GM18519 (cell line): Measurements from ENCODE around the gene KANK2.
"Not testable (repeated sequence)": the region's sequence is repeated elsewhere in the genome, so short reads cannot be mapped to it uniquely, and the experiment has no call there.

Experiments used
- ATAC-seq: cut with Tn5 transposase; IDR thresholded peaks from one replicate; pipeline ENCODE4 v1.9.1; 2021; ENCODE audit warnings: mild to moderate bottlenecking, moderate library complexity; ENCODE audit not compliant: unreplicated experiment, low FRiP score

KANK2 gene

DNA sequence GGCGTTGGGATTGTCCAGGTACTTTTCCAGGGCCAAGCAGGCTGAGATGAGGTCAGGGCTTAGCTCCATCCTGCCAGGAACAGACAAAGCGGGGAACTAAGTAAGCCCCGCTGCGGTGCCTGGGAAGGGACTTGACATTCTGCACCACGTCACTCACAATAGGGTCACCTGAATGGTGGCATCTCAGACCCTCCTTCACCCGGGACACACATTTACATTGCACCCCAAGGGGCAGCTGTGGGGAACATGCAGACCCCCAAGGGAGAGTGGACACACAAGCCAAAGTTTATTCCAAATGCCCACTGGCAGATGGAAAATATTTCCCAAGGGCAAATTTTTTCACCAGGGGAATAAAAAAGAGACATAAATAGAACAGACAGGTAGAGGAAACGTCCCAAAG is 21.4 kb downstream of the KANK2 start:
- no peak for ATAC-seq

- ATAC-seq, result no peak
Observed at GRCh38 chr19:11174336-11174735, 23.0 kb downstream of the KANK2 start.

- no peak for ATAC-seq
Observed at GRCh38 chr19:11173516-11174155, 23.7 kb downstream of the KANK2 start.

GRCh38 chr19:11172576-11172975 is 24.8 kb downstream of the KANK2 start:
- no peak for ATAC-seq

- no peak for ATAC-seq
Observed at GRCh38 chr19:11171144-11171543, 26.2 kb downstream of the KANK2 start.

DNA sequence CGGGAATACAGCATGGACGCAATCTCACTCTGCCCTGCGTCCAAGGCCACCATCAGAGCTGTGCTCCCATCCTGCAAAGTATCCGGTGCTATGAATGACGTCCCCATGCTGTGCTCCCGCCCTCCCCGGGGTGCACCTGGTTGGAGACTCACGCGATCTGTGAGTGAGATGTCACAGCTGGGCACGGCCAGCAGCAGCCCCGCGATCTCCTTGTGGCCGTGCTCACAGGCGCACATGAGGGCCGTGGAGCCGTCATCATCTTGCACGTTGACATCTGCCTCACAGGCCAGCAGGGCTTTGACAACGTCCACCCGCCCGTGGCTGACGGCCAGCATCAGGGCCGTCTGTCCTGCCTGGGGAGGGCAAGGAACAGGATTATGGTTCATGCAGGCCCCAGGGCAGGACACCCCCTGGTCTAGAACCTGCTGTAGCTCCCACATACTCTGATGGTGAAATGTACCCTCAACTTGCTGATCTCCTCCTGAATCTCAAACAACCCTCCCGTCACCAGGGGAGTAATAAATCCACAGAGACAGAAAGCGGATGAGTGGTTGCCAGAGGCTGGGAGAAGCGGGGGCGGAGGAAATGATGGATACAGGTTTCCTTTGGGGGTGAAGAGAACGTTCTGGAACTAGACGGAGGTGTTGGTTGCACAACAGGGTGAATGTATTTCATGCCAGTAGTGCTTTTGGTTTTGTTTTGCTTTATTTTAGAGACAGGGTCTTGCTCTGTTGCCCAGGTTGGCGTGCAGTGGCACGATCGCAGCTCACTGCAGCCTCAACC is 27.3 kb downstream of the KANK2 start:
- no peak for ATAC-seq

DNA sequence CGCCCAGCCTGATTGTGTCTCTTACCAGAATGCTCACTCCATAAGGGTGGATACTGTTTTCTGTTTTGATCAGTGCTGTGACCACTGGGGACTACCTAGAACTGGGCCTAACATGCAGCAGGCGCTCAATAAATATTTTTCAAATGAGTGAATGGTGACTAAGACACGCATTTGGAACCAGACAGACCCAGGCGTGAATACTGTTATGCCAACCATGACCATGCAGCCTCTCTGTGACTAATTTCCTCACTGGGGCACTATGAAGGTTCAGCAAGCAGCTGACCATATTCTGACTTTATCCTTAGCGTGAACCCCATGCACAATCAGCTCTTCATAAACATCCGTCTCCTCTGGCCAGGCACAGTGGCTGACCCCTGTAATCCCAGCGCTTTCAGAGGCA is 28.8 kb downstream of the KANK2 start:
- ATAC-seq, result no peak

- no peak for ATAC-seq
Observed at GRCh38 chr19:11166281-11167142, 30.8 kb downstream of the KANK2 start.

DNA sequence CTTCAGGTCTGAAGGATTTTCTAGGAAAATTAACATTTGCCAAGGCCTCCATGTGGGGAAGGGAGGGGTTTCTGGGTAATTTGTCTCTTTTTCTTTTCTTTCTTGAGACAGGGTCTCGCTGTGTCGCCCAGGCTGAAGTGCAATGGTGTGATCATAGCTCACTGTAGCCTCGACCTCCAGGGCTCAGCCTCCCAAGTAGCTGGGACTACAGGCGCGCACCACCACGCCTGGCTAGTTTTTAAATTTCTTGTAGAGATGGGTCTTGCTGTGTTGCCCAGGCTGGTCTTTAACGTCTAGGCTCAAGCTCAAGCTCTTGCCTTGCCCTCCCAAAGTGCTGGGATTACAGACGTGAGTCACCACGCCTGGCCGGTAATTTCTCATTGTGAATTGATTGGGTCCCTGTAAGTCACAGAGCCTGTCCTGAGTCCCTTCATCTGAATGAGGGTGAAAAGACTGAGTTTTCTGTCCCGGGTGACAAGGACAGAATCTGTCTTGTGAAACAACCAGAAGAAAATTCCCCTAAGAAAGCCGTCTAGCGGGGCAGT is 31.8 kb downstream of the KANK2 start:
- no peak for ATAC-seq

- ATAC-seq, result no peak
Observed at GRCh38 chr19:11164879-11165406, 32.4 kb downstream of the KANK2 start.

DNA sequence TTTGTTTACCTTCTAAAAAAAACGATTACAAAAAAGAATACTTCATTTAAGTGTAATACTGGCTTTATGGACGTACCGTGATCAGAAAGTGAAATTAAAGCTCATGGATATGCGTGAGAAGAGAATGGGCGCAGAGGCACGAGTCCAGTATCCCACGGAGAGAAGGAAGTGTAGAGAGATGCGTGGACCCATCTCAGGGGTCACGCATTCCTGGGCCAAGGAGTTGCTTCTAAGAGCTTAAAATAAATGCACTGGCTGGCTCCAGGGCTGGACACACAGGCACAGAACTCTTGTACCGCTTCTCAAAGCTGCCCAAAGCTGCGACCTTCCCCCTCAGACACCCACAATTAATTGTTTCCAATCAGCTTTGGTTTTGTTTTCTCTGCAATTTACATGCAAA is 33.0 kb downstream of the KANK2 start:
- no peak for ATAC-seq

DNA sequence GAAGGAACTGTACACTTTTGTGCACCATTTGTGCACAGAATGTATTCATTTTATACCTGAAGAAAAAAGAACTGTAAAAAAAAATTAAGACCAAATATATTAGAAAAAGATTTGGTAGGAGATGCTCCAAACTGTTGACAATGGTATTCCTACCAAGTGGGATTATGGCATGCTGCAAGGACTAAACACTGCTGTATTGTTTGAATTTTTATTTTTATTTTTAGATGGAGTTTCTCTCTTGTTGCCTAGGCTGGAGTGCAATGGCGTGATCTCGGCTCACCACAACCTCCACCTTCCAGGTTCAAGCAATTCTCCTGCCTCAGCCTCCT is 36.9 kb downstream of the KANK2 start:
- ATAC-seq, result not testable (repeated sequence)

DNA sequence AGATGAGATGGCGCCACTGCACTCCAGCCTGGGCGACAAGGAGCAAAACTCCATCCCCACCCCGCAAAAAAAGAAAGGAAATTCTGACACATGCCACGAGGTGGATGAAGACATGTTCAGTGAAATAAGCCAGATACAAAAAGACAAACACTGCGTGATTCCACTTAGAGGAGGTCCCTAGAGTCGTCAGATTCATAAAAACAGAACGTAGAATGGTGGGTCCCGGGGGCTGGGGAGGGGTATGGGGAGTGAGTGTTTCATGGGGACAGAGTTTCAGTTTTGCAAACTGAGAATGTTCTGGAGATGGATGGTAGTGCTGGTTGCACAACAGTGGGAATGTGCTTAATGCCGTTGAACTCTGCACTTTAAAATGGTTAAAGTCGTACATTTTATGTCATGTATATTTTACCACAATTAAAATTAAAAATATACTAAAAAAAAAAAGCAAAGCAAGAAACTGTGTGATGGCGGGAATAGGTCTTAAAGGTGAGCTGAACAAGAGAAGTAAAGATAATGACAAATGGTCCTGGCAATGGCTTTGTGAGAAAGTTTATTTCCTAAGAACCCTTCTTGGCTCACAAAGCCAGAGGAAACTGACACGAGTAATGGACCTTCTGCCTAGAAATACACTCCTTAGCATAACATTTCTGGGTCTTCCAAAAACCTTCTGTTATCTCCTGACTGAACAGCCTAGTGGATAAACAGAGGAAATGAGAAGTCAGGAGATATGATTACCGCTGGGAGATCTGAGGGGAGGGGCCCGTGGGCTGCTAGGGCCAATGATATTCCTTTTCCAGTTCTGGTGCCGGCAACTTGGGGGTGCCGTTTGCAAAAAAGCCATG is 37.5 kb downstream of the KANK2 start:
- ATAC-seq, result no peak

DNA sequence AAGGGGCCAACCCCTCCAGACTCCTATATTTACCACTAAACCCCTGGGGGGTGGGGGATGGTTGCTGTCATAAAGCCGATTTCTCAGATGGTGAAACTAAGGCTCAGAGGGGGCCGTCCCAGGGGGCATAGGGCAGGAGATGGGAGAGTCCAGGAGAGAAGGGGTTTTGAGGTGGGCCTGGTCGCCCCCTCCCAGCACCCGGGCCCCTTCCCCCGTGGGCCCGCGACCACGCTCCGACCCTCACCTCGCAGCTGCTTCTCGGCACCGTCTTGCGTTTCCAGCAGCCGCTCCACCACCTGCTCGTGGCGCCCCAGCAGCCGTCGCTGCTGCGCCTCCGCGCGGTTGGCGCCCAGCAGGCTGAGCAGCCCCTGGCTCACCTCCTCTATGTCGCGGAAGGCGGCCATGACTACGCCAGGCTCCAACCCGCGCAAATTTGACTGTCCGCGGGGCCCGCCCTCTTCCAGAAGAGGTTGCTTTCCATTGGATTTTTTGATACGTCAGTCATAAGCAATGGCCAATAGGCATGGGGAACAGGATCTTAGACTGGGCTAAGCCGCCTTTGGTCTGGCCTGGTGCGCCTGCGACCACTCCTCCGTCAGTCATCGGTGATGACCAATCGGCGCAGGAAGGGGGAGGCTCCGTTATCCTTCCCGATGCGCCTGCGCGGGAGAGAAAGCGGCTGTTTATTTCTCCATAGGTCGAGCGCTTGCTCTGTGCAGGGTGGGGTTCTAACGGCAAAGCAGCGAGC is 41.8 kb downstream of the KANK2 start, which contains the start of gene SPC24:
SPC24 (minus strand) TSS at position 410 of the 748 bp plus-strand sequence; CDS start at position 404, 6 bp downstream.
- peak; percentile 92 for ATAC-seq

DNA sequence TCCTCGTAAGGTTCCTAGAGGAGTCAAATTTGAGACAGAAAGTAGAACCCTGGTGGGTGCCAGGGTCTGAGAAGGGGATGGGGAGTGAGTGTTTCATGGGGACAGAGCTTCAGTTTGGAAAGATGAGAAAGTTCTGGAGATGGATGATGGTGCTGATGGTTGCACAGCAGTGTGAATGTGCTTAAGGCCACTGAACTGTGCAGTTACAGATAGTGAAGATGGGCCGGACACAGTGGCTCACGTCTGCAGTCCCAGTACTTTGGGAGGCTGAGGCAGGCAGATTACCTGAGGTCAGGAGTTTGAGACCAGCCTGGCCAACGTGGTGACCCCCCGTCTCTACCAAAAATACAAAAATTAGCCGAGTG is 42.7 kb downstream of the KANK2 start:
- no peak for ATAC-seq

DNA sequence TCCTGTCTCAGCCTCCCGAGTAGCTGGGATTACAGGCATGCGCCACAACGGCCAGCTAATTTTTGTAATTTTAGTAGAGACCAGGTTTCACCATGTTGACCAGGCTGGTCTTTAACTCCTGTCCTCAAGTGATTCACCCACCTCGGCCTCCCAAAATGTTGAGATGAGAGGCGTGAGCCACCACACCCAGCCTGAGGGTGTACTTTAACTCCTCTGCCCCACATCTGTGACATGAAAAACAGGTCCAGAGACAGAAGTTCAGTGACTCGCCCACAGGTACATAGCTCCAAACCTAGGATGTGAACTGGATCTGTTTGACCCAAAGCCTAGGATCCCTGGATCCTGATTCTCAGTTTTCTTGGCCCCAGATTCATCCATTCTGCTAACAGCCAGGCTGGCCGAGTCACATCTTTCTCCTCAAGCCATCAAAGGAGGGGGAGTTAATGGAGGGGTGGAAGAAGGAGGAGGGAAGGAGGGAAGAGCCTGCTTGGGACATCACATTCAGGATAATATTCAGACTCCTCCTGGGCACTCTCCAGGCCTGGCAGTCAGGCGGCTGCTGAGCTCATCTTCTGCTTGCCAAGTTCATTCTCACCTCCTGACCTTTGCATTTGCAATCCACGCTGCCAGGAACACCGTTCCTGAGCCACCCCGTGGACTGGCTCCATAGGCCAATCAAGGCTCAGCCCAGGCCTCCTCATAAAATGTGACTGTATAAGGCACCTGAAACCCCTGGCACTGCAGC is 44.9 kb downstream of the KANK2 start:
- ATAC-seq, result no peak

GRCh38 chr19:11151181-11151580 is 46.2 kb downstream of the KANK2 start:
- ATAC-seq, result no peak

- no peak for ATAC-seq
Observed at GRCh38 chr19:11148001-11148400, 49.3 kb downstream of the KANK2 start.

DNA sequence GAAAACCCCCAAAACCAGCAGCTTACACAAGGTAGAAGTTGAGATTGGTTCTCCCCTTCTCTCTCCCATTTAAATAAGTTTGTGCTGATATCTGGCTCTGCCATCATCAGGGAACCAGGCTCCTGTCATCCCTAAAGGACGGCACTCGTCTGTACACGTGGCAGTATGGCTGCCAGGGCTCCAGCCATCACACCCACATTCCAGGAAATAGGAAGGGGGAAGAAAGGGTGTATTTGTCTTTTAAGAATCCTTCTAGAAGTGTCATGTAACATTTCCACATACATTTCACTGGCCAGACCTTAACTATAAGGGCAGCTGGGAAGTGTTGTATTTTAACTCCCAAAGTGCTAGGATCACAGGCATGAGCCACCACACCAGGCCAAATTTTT is 51.8 kb downstream of the KANK2 start:
- ATAC-seq, result no peak
